ENCODE measurements around the gene GPR135.
"Not testable (repeated sequence)": the region's sequence is repeated elsewhere in the genome, so short reads cannot be mapped to it uniquely, and the experiment has no call there.

Gene GPR135

GRCh38 chr14:59455411-59455810, 9.8 kb downstream of the GPR135 start:
- Mint-ChIP-seq H3K27ac (no peak overlapping the region), H3K4me3 (no peak overlapping the region), H3K9me3 (no peaks in the 10 kb centered on the region), H3K27me3 (no peaks in the 10 kb centered on the region), H3K36me3 (peaks cover 3% of the 10 kb centered on the region), H3K4me1 (no peaks in the 10 kb centered on the region)
- DNase-seq, result no peak
- CTCF ChIA-PET, result interaction anchor here (0.7 kb wide), 1 partner anchor 78 kb away, joined by 3 read pairs; no protein-coding TSS in a partner anchor

- no peak overlapping the region for H3K4me3 Mint-ChIP-seq
- peaks cover 3% of the 10 kb centered on the region for H3K36me3 Mint-ChIP-seq
- DNase-seq, result no peak
- H3K4me1 Mint-ChIP-seq, result no peaks in the 10 kb centered on the region
- H3K9me3 Mint-ChIP-seq, result no peaks in the 10 kb centered on the region
- no peak overlapping the region for H3K27ac Mint-ChIP-seq
- no peaks in the 10 kb centered on the region for H3K27me3 Mint-ChIP-seq
- CTCF ChIA-PET, result no interaction called here
Observed at GRCh38 chr14:59454139-59454538, 11.0 kb downstream of the GPR135 start.

GRCh38 chr14:59451849-59452248, 13.3 kb downstream of the GPR135 start:
- CTCF ChIA-PET, result interaction anchor here (1.0 kb wide), 1 partner anchor 326 kb away, joined by 5 read pairs; no protein-coding TSS in a partner anchor
- Mint-ChIP-seq H3K4me1 (no peaks in the 10 kb centered on the region), H3K36me3 (peaks cover 3% of the 10 kb centered on the region), H3K4me3 (no peak overlapping the region), H3K27me3 (no peaks in the 10 kb centered on the region), H3K27ac (no peak overlapping the region), H3K9me3 (no peaks in the 10 kb centered on the region)
- no peak for DNase-seq

GRCh38 chr14:59450716-59451115, 14.5 kb downstream of the GPR135 start:
- CTCF ChIA-PET, result interaction anchor here (1.1 kb wide), 1 partner anchor 317 kb away, joined by 3 read pairs; no protein-coding TSS in a partner anchor
- no peaks in the 10 kb centered on the region for H3K9me3 Mint-ChIP-seq

GRCh38 chr14:59448673-59449072, 16.5 kb downstream of the GPR135 start:
- H3K9me3 Mint-ChIP-seq, DNase-seq, H3K4me1 Mint-ChIP-seq, H3K27ac Mint-ChIP-seq, H3K4me3 Mint-ChIP-seq, H3K27me3 Mint-ChIP-seq, H3K36me3 Mint-ChIP-seq, CTCF ChIA-PET: not testable (repeated sequence)

More at GRCh38 chr14:59450716-59451115, 14.5 kb downstream of the GPR135 start:
- H3K4me1 Mint-ChIP-seq, result no peaks in the 10 kb centered on the region
- no peak overlapping the region for H3K4me3 Mint-ChIP-seq
- H3K27ac Mint-ChIP-seq, result no peak overlapping the region
- no peak for DNase-seq
- no peaks in the 10 kb centered on the region for H3K27me3 Mint-ChIP-seq
- peaks cover 1% of the 10 kb centered on the region for H3K36me3 Mint-ChIP-seq

GRCh38 chr14:59439256-59439965, 25.8 kb downstream of the GPR135 start:
- H3K9me3 Mint-ChIP-seq, result no peaks in the 10 kb centered on the region
- no peaks in the 10 kb centered on the region for H3K36me3 Mint-ChIP-seq
- H3K4me3 Mint-ChIP-seq, result no peak overlapping the region
- peaks cover 15% of the 10 kb centered on the region for H3K27me3 Mint-ChIP-seq
- CTCF ChIA-PET, result interaction anchor here (0.5 to 1.7 kb wide), 2 partner anchors 125 to 312 kb away, joined by 4 read pairs; no protein-coding TSS in a partner anchor
- DNase-seq, result no peak
- no peaks in the 10 kb centered on the region for H3K4me1 Mint-ChIP-seq
- no peak overlapping the region for H3K27ac Mint-ChIP-seq

- Mint-ChIP-seq H3K36me3 (no peaks in the 10 kb centered on the region), H3K27me3 (peaks cover 15% of the 10 kb centered on the region), H3K27ac (no peak overlapping the region), H3K4me3 (no peak overlapping the region), H3K9me3 (no peaks in the 10 kb centered on the region), H3K4me1 (no peaks in the 10 kb centered on the region)
- CTCF ChIA-PET, result no interaction called here
- no peak for DNase-seq
Observed at GRCh38 chr14:59438195-59438647, 27.0 kb downstream of the GPR135 start.

- H3K36me3 Mint-ChIP-seq, result no peaks in the 10 kb centered on the region
- peaks cover 4% of the 10 kb centered on the region for H3K27me3 Mint-ChIP-seq
- no peaks in the 10 kb centered on the region for H3K4me1 Mint-ChIP-seq
- H3K27ac Mint-ChIP-seq, result no peak overlapping the region
- H3K9me3 Mint-ChIP-seq, result no peaks in the 10 kb centered on the region
- DNase-seq, result no peak
- H3K4me3 Mint-ChIP-seq, result no peak overlapping the region
- CTCF ChIA-PET, result no interaction called here
Observed at GRCh38 chr14:59435987-59436386, 29.2 kb downstream of the GPR135 start.

GRCh38 chr14:59435101-59435500, 30.1 kb downstream of the GPR135 start:
- Mint-ChIP-seq H3K27ac (no peak overlapping the region), H3K27me3 (peaks cover under 1% of the 10 kb centered on the region), H3K4me3 (no peak overlapping the region), H3K9me3 (no peaks in the 10 kb centered on the region), H3K4me1 (no peaks in the 10 kb centered on the region), H3K36me3 (no peaks in the 10 kb centered on the region)
- no peak for DNase-seq
- CTCF ChIA-PET, result no interaction called here

GRCh38 chr14:59429790-59430189, 35.4 kb downstream of the GPR135 start:
- H3K27me3 Mint-ChIP-seq, result peaks cover 6% of the 10 kb centered on the region
- H3K4me3 Mint-ChIP-seq, result no peak overlapping the region
- H3K36me3 Mint-ChIP-seq, result no peaks in the 10 kb centered on the region
- DNase-seq, result no peak
- H3K4me1 Mint-ChIP-seq, result no peaks in the 10 kb centered on the region
- CTCF ChIA-PET, result interaction anchor here (1.4 kb wide), 1 partner anchor 304 kb away, joined by 5 read pairs; no protein-coding TSS in a partner anchor
- no peak overlapping the region for H3K27ac Mint-ChIP-seq
- no peaks in the 10 kb centered on the region for H3K9me3 Mint-ChIP-seq

GRCh38 chr14:59428581-59429012, 36.6 kb downstream of the GPR135 start:
- CTCF ChIA-PET, result interaction anchor here (1.0 to 1.7 kb wide), 4 partner anchors 13 to 303 kb away, joined by 3 to 12 read pairs (median 4); no protein-coding TSS in a partner anchor
- Mint-ChIP-seq H3K36me3 (no peaks in the 10 kb centered on the region), H3K27me3 (peaks cover 10% of the 10 kb centered on the region), H3K4me3 (no peak overlapping the region), H3K27ac (no peak overlapping the region), H3K9me3 (no peaks in the 10 kb centered on the region), H3K4me1 (no peaks in the 10 kb centered on the region)
- no peak for DNase-seq

GRCh38 chr14:59427653-59428580, 37.3 kb downstream of the GPR135 start:
- CTCF ChIA-PET, result interaction anchor here (1.0 to 1.7 kb wide), 3 partner anchors 12 to 299 kb away, joined by 3 to 12 read pairs (median 3); no protein-coding TSS in a partner anchor
- DNase-seq, result no peak
- no peak overlapping the region for H3K27ac Mint-ChIP-seq

GRCh38 chr14:59425322-59425935, 39.8 kb downstream of the GPR135 start:
- Mint-ChIP-seq H3K27me3 (peaks cover 15% of the 10 kb centered on the region), H3K27ac (no peak overlapping the region), H3K4me3 (no peak overlapping the region), H3K36me3 (no peaks in the 10 kb centered on the region), H3K4me1 (no peaks in the 10 kb centered on the region), H3K9me3 (no peaks in the 10 kb centered on the region)
- CTCF ChIA-PET, result interaction anchor here (1.3 kb wide), 1 partner anchor 296 kb away, joined by 3 read pairs; no protein-coding TSS in a partner anchor
- DNase-seq, result no peak

More at GRCh38 chr14:59427653-59428580, 37.3 kb downstream of the GPR135 start:
- Mint-ChIP-seq H3K9me3 (no peaks in the 10 kb centered on the region), H3K27me3 (peaks cover 10% of the 10 kb centered on the region), H3K36me3 (no peaks in the 10 kb centered on the region), H3K4me3 (no peak overlapping the region), H3K4me1 (no peaks in the 10 kb centered on the region)
